OCI-LY1 (cell line): Measurements from ENCODE around the gene MIF4GD.

Experiments
- H2AFZ ChIP-seq: fragments of 200-600 bp; sonication (generic), shearing (Covaris generic); 2 replicates; pipeline ENCODE4 v1.6.0; 2014; ENCODE audit warnings: antibody characterized with exemption, mild to moderate bottlenecking, low read length
- H3F3A ChIP-seq: fragments of 200-600 bp; sonication (generic), shearing (Covaris generic); 2 replicates; pipeline ENCODE4 v1.6.0; 2014; ENCODE audit warnings: mild to moderate bottlenecking, antibody characterized with exemption, low read length, moderate library complexity; ENCODE audit not compliant: insufficient read depth
- H3K27ac ChIP-seq: fragments of 200-600 bp; sonication (generic); 2 replicates; pipeline ENCODE4 v1.5.1; 2014; ENCODE audit warnings: low read length, mixed run types, mild to moderate bottlenecking, low read depth; ENCODE audit not compliant: poor library complexity, severe bottlenecking
- H3K27me3 ChIP-seq: fragments of 200-600 bp; sonication (generic); 2 replicates; pipeline ENCODE4 v1.6.0; 2014; ENCODE audit warnings: antibody characterized with exemption, mild to moderate bottlenecking, low read length, moderate library complexity; ENCODE audit not compliant: insufficient read depth
- H3K36me3 ChIP-seq: fragments of 200-600 bp; sonication (generic); 2 replicates; pipeline ENCODE4 v1.6.1; 2014; ENCODE audit warnings: mild to moderate bottlenecking, antibody characterized with exemption, low read length, moderate library complexity, mixed read lengths; ENCODE audit not compliant: insufficient read depth
- H3K4me1 ChIP-seq: fragments of 200-600 bp; sonication (generic); 2 replicates; pipeline ENCODE4 v1.5.1; 2014; ENCODE audit warnings: mild to moderate bottlenecking, low read length, moderate library complexity; ENCODE audit not compliant: insufficient read depth, severe bottlenecking
- H3K4me2 ChIP-seq: fragments of 200-600 bp; sonication (generic), shearing (Covaris generic); 2 replicates; pipeline ENCODE4 v1.6.1; 2014; ENCODE audit warnings: low read length
- H3K4me3 ChIP-seq: fragments of 200-600 bp; sonication (generic); 2 replicates; pipeline ENCODE4 v1.5.1; 2014; ENCODE audit warnings: low read length, low read depth, mild to moderate bottlenecking, mixed read lengths; ENCODE audit not compliant: poor library complexity, severe bottlenecking
- H3K79me2 ChIP-seq: fragments of 200-600 bp; shearing (Covaris generic); 2 replicates; pipeline ENCODE4 v1.6.1; 2016; ENCODE audit warnings: mixed run types, low read length, mixed read lengths; ENCODE audit not compliant: insufficient read depth
- H3K9ac ChIP-seq: fragments of 200-600 bp; sonication (generic), shearing (Covaris generic); 2 replicates; pipeline ENCODE4 v1.6.1; 2014; ENCODE audit warnings: mild to moderate bottlenecking, low read length, mixed read lengths
- H3K9me2 ChIP-seq: fragments of 200-600 bp; sonication (generic), shearing (Covaris generic); 2 replicates; pipeline ENCODE4 v1.6.1; 2014; ENCODE audit warnings: low read depth, mild to moderate bottlenecking, low read length, mixed read lengths
- H3K9me3 ChIP-seq: fragments of 200-600 bp; shearing (Covaris generic); 2 replicates; pipeline ENCODE4 v1.6.1; 2014; ENCODE audit warnings: low read length, mixed read lengths
- H4K20me1 ChIP-seq: fragments of 200-600 bp; sonication (generic), shearing (Covaris generic); 2 replicates; pipeline ENCODE4 v1.6.0; 2016; ENCODE audit warnings: mild to moderate bottlenecking, low read length; ENCODE audit not compliant: insufficient read depth
- CTCF ChIP-seq: fragments of 200-600 bp; sonication (generic), shearing (Covaris generic); IDR thresholded peaks from 2 replicates; pipeline ENCODE4 v1.5.1; 2017; ENCODE audit warnings: mild to moderate bottlenecking, antibody characterized with exemption, low read length, moderate library complexity, mixed read lengths
- EZH2 ChIP-seq: fragments of 200-600 bp; sonication (generic), shearing (Covaris generic); IDR thresholded peaks from 2 replicates; pipeline ENCODE4 v1.8.0; 2017; ENCODE audit warnings: borderline replicate concordance, mixed run types, mild to moderate bottlenecking, antibody characterized with exemption, low read length, moderate library complexity, mixed read lengths

Gene MIF4GD

GRCh38 chr17:75271955-75272847 lies 1.2 kb upstream of the MIF4GD start:
- no peak for TF ChIP-seq EZH2
- peak; percentile 34; the same call in 1 of the 2 replicates for TF ChIP-seq CTCF
- H3K36me3 ChIP-seq: peaks cover 36% of the 10 kb centered on the region
- peaks cover 5% of the 10 kb centered on the region; the same call in 1 of the 2 replicates for H3F3A ChIP-seq
- H3K9me2 ChIP-seq: no peaks in the 10 kb centered on the region
- peak overlapping the region; percentile 81 for H3K4me3 ChIP-seq
- no peaks in the 10 kb centered on the region for H3K9me3 ChIP-seq
- H3K4me1 ChIP-seq: peaks cover 38% of the 10 kb centered on the region
- H3K4me2 ChIP-seq: peak overlapping the region; percentile 81
- no peak overlapping the region for H2AFZ ChIP-seq
- H3K9ac ChIP-seq: peak overlapping the region; percentile 91
- peak overlapping the region; percentile 69 for H3K27ac ChIP-seq
- no peaks in the 10 kb centered on the region for H3K79me2 ChIP-seq
- no peaks in the 10 kb centered on the region for H3K27me3 ChIP-seq
- no peaks in the 10 kb centered on the region for H4K20me1 ChIP-seq

GRCh38 chr17:75271233-75271954 lies 363 bp upstream of the MIF4GD start:
- TF ChIP-seq EZH2 (no peak), CTCF (peak; percentile 47)
- no peaks in the 10 kb centered on the region for H3K27me3 ChIP-seq
- peak overlapping the region; percentile 69 for H3K27ac ChIP-seq
- no peaks in the 10 kb centered on the region for H3K9me3 ChIP-seq
- peak overlapping the region; percentile 81 for H3K4me3 ChIP-seq
- H3K36me3 ChIP-seq: peaks cover 40% of the 10 kb centered on the region
- peak overlapping the region; percentile 91 for H3K9ac ChIP-seq
- no peaks in the 10 kb centered on the region for H3K9me2 ChIP-seq
- H3K4me2 ChIP-seq: peak overlapping the region; percentile 81
- peaks cover 41% of the 10 kb centered on the region for H3K4me1 ChIP-seq
- no peaks in the 10 kb centered on the region for H3K79me2 ChIP-seq
- H2AFZ ChIP-seq: no peak overlapping the region
- peaks cover 5% of the 10 kb centered on the region; the same call in 1 of the 2 replicates for H3F3A ChIP-seq
- no peaks in the 10 kb centered on the region for H4K20me1 ChIP-seq

- H3K27me3 ChIP-seq: no peaks in the 10 kb centered on the region
- H3K4me1 ChIP-seq: peaks cover 41% of the 10 kb centered on the region
- peaks cover 5% of the 10 kb centered on the region; the same call in 1 of the 2 replicates for H3F3A ChIP-seq
- peak overlapping the region; percentile 36 for H3K27ac ChIP-seq
- no peaks in the 10 kb centered on the region for H3K9me3 ChIP-seq
- no peaks in the 10 kb centered on the region for H3K79me2 ChIP-seq
- H4K20me1 ChIP-seq: no peaks in the 10 kb centered on the region
- H2AFZ ChIP-seq: no peak overlapping the region
- peak overlapping the region; percentile 97 for H3K4me2 ChIP-seq
- peak; percentile 40; the same call in 1 of the 2 replicates for TF ChIP-seq CTCF
- no peak for TF ChIP-seq EZH2
- peak overlapping the region; percentile 87 for H3K9ac ChIP-seq
- no peaks in the 10 kb centered on the region for H3K9me2 ChIP-seq
- peak overlapping the region; percentile 79 for H3K4me3 ChIP-seq
- H3K36me3 ChIP-seq: peaks cover 46% of the 10 kb centered on the region
Measured at GRCh38 chr17:75270218-75270965, 639 bp downstream of the MIF4GD start.
